ENCODE measurements around the gene MLXIP.

Gene MLXIP

GRCh38 chr12:122081083-122081696 lies 2.6 kb downstream of the MLXIP start:
- Mint-ChIP-seq H3K9me3 (no peaks in the 10 kb centered on the region), H3K4me1 (ENCODE audit: low read depth) (peaks cover 79% of the 10 kb centered on the region), H3K36me3 (ENCODE audit: low read depth) (peaks cover 53% of the 10 kb centered on the region), H3K27ac (peak overlapping the region; percentile 91), H3K27me3 (no peaks in the 10 kb centered on the region), H3K4me3 (peak overlapping the region; percentile 91)
- no peak for DNase-seq

- H3K9me3 Mint-ChIP-seq: no peaks in the 10 kb centered on the region
- peak overlapping the region; percentile 91 for H3K27ac Mint-ChIP-seq
- H3K27me3 Mint-ChIP-seq: no peaks in the 10 kb centered on the region
- H3K36me3 Mint-ChIP-seq (ENCODE audit: low read depth): peaks cover 59% of the 10 kb centered on the region
- H3K4me3 Mint-ChIP-seq: peak overlapping the region; percentile 91
- DNase-seq: no peak
- peaks cover 80% of the 10 kb centered on the region for H3K4me1 Mint-ChIP-seq (ENCODE audit: low read depth)
Observed at GRCh38 chr12:122081697-122082221, 3.2 kb downstream of the MLXIP start.

GRCh38 chr12:122082621-122083356 lies 4.2 kb downstream of the MLXIP start:
- peaks cover 69% of the 10 kb centered on the region for H3K36me3 Mint-ChIP-seq (ENCODE audit: low read depth)
- peak overlapping the region; percentile 76 for H3K27ac Mint-ChIP-seq
- DNase-seq: no peak
- no peaks in the 10 kb centered on the region for H3K9me3 Mint-ChIP-seq
- peaks cover 81% of the 10 kb centered on the region for H3K4me1 Mint-ChIP-seq (ENCODE audit: low read depth)
- H3K27me3 Mint-ChIP-seq: no peaks in the 10 kb centered on the region
- peak overlapping the region; percentile 91 for H3K4me3 Mint-ChIP-seq

GRCh38 chr12:122084857-122085405 lies 6.4 kb downstream of the MLXIP start:
- peaks cover 93% of the 10 kb centered on the region for H3K4me1 Mint-ChIP-seq (ENCODE audit: low read depth)

GRCh38 chr12:122085591-122085990 lies 7.0 kb downstream of the MLXIP start:
- H3K27ac Mint-ChIP-seq: peak overlapping the region; percentile 82
- no peaks in the 10 kb centered on the region for H3K27me3 Mint-ChIP-seq
- H3K9me3 Mint-ChIP-seq: no peaks in the 10 kb centered on the region
- no peak for DNase-seq
- peaks cover 75% of the 10 kb centered on the region for H3K36me3 Mint-ChIP-seq (ENCODE audit: low read depth)
- H3K4me1 Mint-ChIP-seq (ENCODE audit: low read depth): peaks cover 88% of the 10 kb centered on the region
- H3K4me3 Mint-ChIP-seq: peak overlapping the region; percentile 18

More at GRCh38 chr12:122084857-122085405, 6.4 kb downstream of the MLXIP start:
- H3K27me3 Mint-ChIP-seq: no peaks in the 10 kb centered on the region
- H3K4me3 Mint-ChIP-seq: no peak overlapping the region
- no peak for DNase-seq
- peak overlapping the region; percentile 19 for H3K27ac Mint-ChIP-seq
- H3K9me3 Mint-ChIP-seq: no peaks in the 10 kb centered on the region
- H3K36me3 Mint-ChIP-seq (ENCODE audit: low read depth): peaks cover 77% of the 10 kb centered on the region

GRCh38 chr12:122086116-122086515 lies 7.6 kb downstream of the MLXIP start:
- Mint-ChIP-seq H3K9me3 (no peaks in the 10 kb centered on the region), H3K27ac (peak overlapping the region; percentile 82), H3K4me1 (ENCODE audit: low read depth) (peaks cover 84% of the 10 kb centered on the region), H3K27me3 (no peaks in the 10 kb centered on the region), H3K4me3 (peak overlapping the region; percentile 18), H3K36me3 (ENCODE audit: low read depth) (peaks cover 77% of the 10 kb centered on the region)
- no peak for DNase-seq

GRCh38 chr12:122086641-122087285 lies 8.2 kb downstream of the MLXIP start:
- peaks cover 78% of the 10 kb centered on the region for H3K4me1 Mint-ChIP-seq (ENCODE audit: low read depth)
- H3K27me3 Mint-ChIP-seq: no peaks in the 10 kb centered on the region
- H3K27ac Mint-ChIP-seq: peak overlapping the region; percentile 83
- peaks cover 82% of the 10 kb centered on the region for H3K36me3 Mint-ChIP-seq (ENCODE audit: low read depth)
- no peak for DNase-seq
- no peaks in the 10 kb centered on the region for H3K9me3 Mint-ChIP-seq
- H3K4me3 Mint-ChIP-seq: peak overlapping the region; percentile 7

GRCh38 chr12:122087431-122088178 lies 9.0 kb downstream of the MLXIP start:
- no peaks in the 10 kb centered on the region for H3K9me3 Mint-ChIP-seq
- H3K36me3 Mint-ChIP-seq (ENCODE audit: low read depth): peaks cover 78% of the 10 kb centered on the region
- no peak for DNase-seq
- H3K27ac Mint-ChIP-seq: peak overlapping the region; percentile 83
- no peaks in the 10 kb centered on the region for H3K27me3 Mint-ChIP-seq
- H3K4me3 Mint-ChIP-seq: no peak overlapping the region
- H3K4me1 Mint-ChIP-seq (ENCODE audit: low read depth): peaks cover 69% of the 10 kb centered on the region

- H3K27me3 Mint-ChIP-seq: no peaks in the 10 kb centered on the region
- peaks cover 72% of the 10 kb centered on the region for H3K36me3 Mint-ChIP-seq (ENCODE audit: low read depth)
- no peak overlapping the region for H3K4me3 Mint-ChIP-seq
- H3K9me3 Mint-ChIP-seq: no peaks in the 10 kb centered on the region
- H3K27ac Mint-ChIP-seq: peak overlapping the region; percentile 84
- DNase-seq: no peak
- peaks cover 62% of the 10 kb centered on the region for H3K4me1 Mint-ChIP-seq (ENCODE audit: low read depth)
Observed at GRCh38 chr12:122088179-122088810, 9.7 kb downstream of the MLXIP start.

GRCh38 chr12:122089077-122089476 lies 10.5 kb downstream of the MLXIP start:
- peak overlapping the region; percentile 57 for H3K27ac Mint-ChIP-seq
- H3K27me3 Mint-ChIP-seq: no peaks in the 10 kb centered on the region
- H3K9me3 Mint-ChIP-seq: no peaks in the 10 kb centered on the region

GRCh38 chr12:122090759-122091515 lies 12.4 kb downstream of the MLXIP start:
- H3K4me3 Mint-ChIP-seq: no peak overlapping the region
- no peak for DNase-seq
- peaks cover 40% of the 10 kb centered on the region for H3K4me1 Mint-ChIP-seq (ENCODE audit: low read depth)
- no peaks in the 10 kb centered on the region for H3K27me3 Mint-ChIP-seq
- peaks cover 48% of the 10 kb centered on the region for H3K36me3 Mint-ChIP-seq (ENCODE audit: low read depth)
- H3K9me3 Mint-ChIP-seq: no peaks in the 10 kb centered on the region
- H3K27ac Mint-ChIP-seq: peak overlapping the region; percentile 68

More at GRCh38 chr12:122089077-122089476, 10.5 kb downstream of the MLXIP start:
- no peak for DNase-seq
- Mint-ChIP-seq H3K4me1 (ENCODE audit: low read depth) (peaks cover 55% of the 10 kb centered on the region), H3K4me3 (no peak overlapping the region), H3K36me3 (ENCODE audit: low read depth) (peaks cover 64% of the 10 kb centered on the region)

GRCh38 chr12:122093098-122093883 lies 14.7 kb downstream of the MLXIP start:
- Mint-ChIP-seq H3K36me3 (ENCODE audit: low read depth) (peaks cover 26% of the 10 kb centered on the region), H3K9me3 (no peaks in the 10 kb centered on the region), H3K27ac (no peak overlapping the region), H3K4me1 (ENCODE audit: low read depth) (peaks cover 38% of the 10 kb centered on the region), H3K27me3 (no peaks in the 10 kb centered on the region), H3K4me3 (no peak overlapping the region)
- no peak for DNase-seq

Data from activated T-cell treated with anti-CD3 and anti-CD28 coated beads, Interleukin-2, amount 50 U/mL, for 24 hours (primary cell).